ENCODE results near the gene SLC9A6. TPM values are rescaled to one million over a fixed set of nuclear protein-coding genes. Genes with fewer than 3 reads are reported as not detected.

The SLC9A6 gene
- total RNA-seq, 4 donors from 2014 or later = 13.5 to 26.3 (median 21.7) TPM

DNA sequence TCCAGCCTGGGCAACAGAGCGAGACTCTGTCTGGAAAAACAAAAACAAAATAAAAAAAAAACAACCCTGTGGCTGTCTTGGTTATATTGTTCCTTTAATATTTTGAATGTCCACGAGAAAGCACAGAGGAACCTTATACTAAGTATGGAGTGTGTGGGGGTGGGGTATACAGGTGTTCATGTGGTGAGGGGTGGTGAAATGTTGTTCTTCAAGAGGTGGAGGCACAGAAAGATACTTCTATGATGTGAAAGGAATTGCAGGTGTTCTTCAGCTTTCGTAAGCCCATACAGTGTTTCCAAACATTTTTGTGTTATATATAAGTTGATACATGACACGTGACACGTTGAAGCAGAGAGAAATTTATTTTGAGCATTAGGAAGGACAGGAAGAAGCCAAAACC lies 46.4 kb downstream of the SLC9A6 start:
- no peak for DNase-seq
- WGBS, 2 donors (ENCODE audit: low coverage in 1 of 2) = 70% methylated on average over 5 of the region's 5 CpGs; no CpG with 5 or more reads in 1 of the 2 donors
- H3K4me3 ChIP-seq = no peak overlapping the region
- no peaks in the 10 kb centered on the region for H3K36me3 ChIP-seq
- H3K4me1 ChIP-seq = peaks cover 0 to 8% (median 3%) of the 10 kb centered on the region in 4 donors
- H3K27me3 ChIP-seq = no peaks in the 10 kb centered on the region
- intact Hi-C loops (cut with DNase I; ENCODE audit: low total_unique reads) = loop anchor here (5.0 kb wide), 2 partner anchors 126 to 171 kb away; no protein-coding TSS in a partner anchor
- TF ChIP-seq, protein P1, sequence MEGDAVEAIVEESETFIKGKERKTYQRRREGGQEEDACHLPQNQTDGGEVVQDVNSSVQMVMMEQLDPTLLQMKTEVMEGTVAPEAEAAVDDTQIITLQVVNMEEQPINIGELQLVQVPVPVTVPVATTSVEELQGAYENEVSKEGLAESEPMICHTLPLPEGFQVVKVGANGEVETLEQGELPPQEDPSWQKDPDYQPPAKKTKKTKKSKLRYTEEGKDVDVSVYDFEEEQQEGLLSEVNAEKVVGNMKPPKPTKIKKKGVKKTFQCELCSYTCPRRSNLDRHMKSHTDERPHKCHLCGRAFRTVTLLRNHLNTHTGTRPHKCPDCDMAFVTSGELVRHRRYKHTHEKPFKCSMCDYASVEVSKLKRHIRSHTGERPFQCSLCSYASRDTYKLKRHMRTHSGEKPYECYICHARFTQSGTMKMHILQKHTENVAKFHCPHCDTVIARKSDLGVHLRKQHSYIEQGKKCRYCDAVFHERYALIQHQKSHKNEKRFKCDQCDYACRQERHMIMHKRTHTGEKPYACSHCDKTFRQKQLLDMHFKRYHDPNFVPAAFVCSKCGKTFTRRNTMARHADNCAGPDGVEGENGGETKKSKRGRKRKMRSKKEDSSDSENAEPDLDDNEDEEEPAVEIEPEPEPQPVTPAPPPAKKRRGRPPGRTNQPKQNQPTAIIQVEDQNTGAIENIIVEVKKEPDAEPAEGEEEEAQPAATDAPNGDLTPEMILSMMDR (IDR thresholded peaks at IDR 0.05) = no peak
- TF ChIP-seq EP300 (IDR thresholded peaks at IDR 0.05; ENCODE audit: low read depth) (no peak), POLR2A (IDR thresholded peaks at IDR 0.05) (no peak), POLR2AphosphoS5 (IDR thresholded peaks at IDR 0.05) (no peak)
- in situ Hi-C loops (cut with MboI; ENCODE audit: low pct_ligation_motif_present in 1 of 4, low pct_unique_long_range_greater_than_20kb in 1 of 4, low sequenced_read_pairs in 3 of 4) = loop anchor here in 2 of 4 donors (25.0 kb wide), 3 partner anchors 131 to 231 kb away; partner anchors contain the start of gene MAP7D3 (in 1 of the 2)
- no peaks in the 10 kb centered on the region for H3K9me3 ChIP-seq
- H3K27ac ChIP-seq = peak overlapping the region; percentile 73 to 84 (median 78)

DNA sequence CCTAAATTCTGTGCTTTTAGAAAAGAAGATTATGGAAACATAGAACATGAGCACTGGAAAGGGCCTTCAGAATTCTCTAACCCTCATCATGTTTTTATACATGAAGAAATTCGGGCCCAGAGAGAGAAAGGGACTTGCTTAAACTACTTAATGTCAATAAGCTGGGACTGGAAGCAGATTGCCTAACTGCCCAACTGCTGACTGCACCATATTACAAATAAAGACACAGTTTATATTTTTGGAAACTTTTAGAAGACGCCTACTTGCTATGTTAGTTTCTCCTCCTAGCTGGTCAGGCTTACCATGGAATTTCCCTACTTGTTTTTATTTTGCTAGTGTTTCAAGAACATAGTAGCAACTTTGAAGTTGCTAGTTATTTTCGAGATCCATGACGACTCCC lies 47.1 kb downstream of the SLC9A6 start:
- WGBS, 2 donors (ENCODE audit: low coverage in 1 of 2) = 73 to 74% methylated on average over 3 to 4 of the region's 4 CpGs
- intact Hi-C loops (cut with DNase I; ENCODE audit: low total_unique reads) (loop anchor here (5.0 kb wide), 2 partner anchors 125 to 170 kb away; no protein-coding TSS in a partner anchor), in situ Hi-C loops (cut with MboI; ENCODE audit: low pct_ligation_motif_present in 1 of 4, low pct_unique_long_range_greater_than_20kb in 1 of 4, low sequenced_read_pairs in 3 of 4) (loop anchor here in 2 of 4 donors (25.0 kb wide), 3 partner anchors 130 to 230 kb away; partner anchors contain the start of gene MAP7D3 (in 1 of the 2))
- TF ChIP-seq, protein P1 (IDR thresholded peaks at IDR 0.05) = no peak
- TF ChIP-seq POLR2AphosphoS5 (IDR thresholded peaks at IDR 0.05) = peak in 1 of 3 donors; percentile 30
- DNase-seq = no peak
- H3K27me3 ChIP-seq = no peaks in the 10 kb centered on the region
- H3K27ac ChIP-seq = peak overlapping the region; percentile 73 to 84 (median 78)
- H3K4me1 ChIP-seq = peaks cover 0 to 8% (median 3%) of the 10 kb centered on the region in 4 donors
- no peaks in the 10 kb centered on the region for H3K36me3 ChIP-seq
- H3K9me3 ChIP-seq = no peaks in the 10 kb centered on the region
- no peak overlapping the region for H3K4me3 ChIP-seq

DNA sequence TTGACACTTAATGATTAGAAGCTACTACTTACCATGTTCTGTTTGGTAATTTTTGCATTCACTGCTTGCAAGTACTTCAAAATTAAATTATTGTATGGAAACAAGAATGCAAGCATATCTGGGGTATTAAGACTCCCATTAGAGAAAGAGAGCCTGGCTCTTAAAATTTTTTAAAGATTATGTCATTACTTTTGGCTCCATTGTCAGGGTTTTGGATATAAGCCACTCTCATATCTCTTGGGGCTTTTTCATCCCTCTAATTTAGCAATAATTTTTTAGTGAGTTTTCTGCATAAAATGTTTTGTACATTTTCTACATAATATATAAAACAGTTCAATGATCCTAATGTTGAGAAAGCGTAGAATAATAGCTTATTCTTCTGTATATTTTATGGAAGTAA lies 49.4 kb downstream of the SLC9A6 start:
- in situ Hi-C loops (cut with MboI; ENCODE audit: low pct_ligation_motif_present in 1 of 4, low pct_unique_long_range_greater_than_20kb in 1 of 4, low sequenced_read_pairs in 3 of 4) = loop anchor here in 2 of 4 donors (25.0 kb wide), 3 partner anchors 128 to 228 kb away; partner anchors contain the start of gene MAP7D3 (in 1 of the 2)
- intact Hi-C loops (cut with DNase I; ENCODE audit: low total_unique reads) = loop anchor here (5.0 kb wide), 2 partner anchors 123 to 168 kb away; no protein-coding TSS in a partner anchor
- H3K4me1 ChIP-seq = peaks cover 0 to 8% (median 2%) of the 10 kb centered on the region in 4 donors
- peak overlapping the region in 2 of 4 donors; percentile 45 to 84 for H3K27ac ChIP-seq
- no peak for TF ChIP-seq EP300 (IDR thresholded peaks at IDR 0.05; ENCODE audit: low read depth)
- TF ChIP-seq, protein P1 (IDR thresholded peaks at IDR 0.05) = no peak
- TF ChIP-seq POLR2AphosphoS5 (IDR thresholded peaks at IDR 0.05) = no peak
- no peak for TF ChIP-seq POLR2A (IDR thresholded peaks at IDR 0.05)
- no peaks in the 10 kb centered on the region for H3K36me3 ChIP-seq
- H3K9me3 ChIP-seq = no peaks in the 10 kb centered on the region
- 78 to 80% methylated on average over 1 of the region's 1 CpG for WGBS, 2 donors (ENCODE audit: low coverage in 1 of 2)
- H3K27me3 ChIP-seq = no peaks in the 10 kb centered on the region
- H3K4me3 ChIP-seq = no peak overlapping the region
- no peak for DNase-seq

GRCh38 chrX:136035663-136036062 lies 50.4 kb downstream of the SLC9A6 start:
- Histone ChIP-seq H3K4me3 (no peak overlapping the region), H3K9me3 (no peaks in the 10 kb centered on the region), H3K36me3 (no peaks in the 10 kb centered on the region), H3K4me1 (peaks cover 0 to 5% (median 0%) of the 10 kb centered on the region in 4 donors), H3K27ac (no peak overlapping the region), H3K27me3 (no peaks in the 10 kb centered on the region)
- DNase-seq = no peak
- 37 to 100% methylated on average over 1 of the region's 1 CpG for WGBS, 2 donors (ENCODE audit: low coverage in 1 of 2)
- in situ Hi-C loops (cut with MboI; ENCODE audit: low pct_ligation_motif_present in 1 of 4, low pct_unique_long_range_greater_than_20kb in 1 of 4, low sequenced_read_pairs in 3 of 4) = loop anchor here in 2 of 4 donors (25.0 kb wide), 3 partner anchors 127 to 227 kb away; partner anchors contain the start of gene MAP7D3 (in 1 of the 2)
- intact Hi-C loops (cut with DNase I; ENCODE audit: low total_unique reads) = no loop called here
- TF ChIP-seq POLR2A (IDR thresholded peaks at IDR 0.05) = no peak

Measured in transverse colon (tissue), 4 donors.